SU-DHL-6 (cell line): ENCODE measurements around the gene KLK5.
"Not testable (repeated sequence)": the region's sequence is repeated elsewhere in the genome, so short reads cannot be mapped to it uniquely, and the experiment has no call there.

Experiments used
- H2AFZ ChIP-seq: fragments of 200-600 bp; sonication (generic); 2 replicates; pipeline ENCODE4 v1.6.1; 2014; ENCODE audit warnings: low read depth, mild to moderate bottlenecking, moderate library complexity, mixed read lengths, antibody characterized with exemption, low read length; ENCODE audit not compliant: severe bottlenecking
- H3F3A ChIP-seq: fragments of 200-600 bp; shearing (Covaris generic); 2 replicates; pipeline ENCODE4 v1.6.0; 2016; ENCODE audit warnings: antibody characterized with exemption, mild to moderate bottlenecking; ENCODE audit not compliant: insufficient read depth
- H3K27ac ChIP-seq: fragments of 200-600 bp; sonication (generic); 2 replicates; pipeline ENCODE4 v1.5.1; 2016; ENCODE audit warnings: low read depth, mild to moderate bottlenecking, low read length, moderate library complexity, mixed read lengths
- H3K27me3 ChIP-seq: fragments of 200-600 bp; sonication (generic), shearing (Covaris generic); 2 replicates; pipeline ENCODE4 v1.6.0; 2014; ENCODE audit warnings: mild to moderate bottlenecking, low read length
- H3K36me3 ChIP-seq: fragments of 200-600 bp; sonication (generic); 2 replicates; pipeline ENCODE4 v1.6.1; 2014; ENCODE audit warnings: mild to moderate bottlenecking, low read length, mixed read lengths
- H3K4me2 ChIP-seq: fragments of 300-600, 200-600 bp; shearing (Covaris generic), sonication (generic); 2 replicates; pipeline ENCODE4 v1.6.0; 2014; ENCODE audit warnings: low read length, low read depth, mild to moderate bottlenecking; ENCODE audit not compliant: poor library complexity, severe bottlenecking
- H3K4me3 ChIP-seq: fragments of 200-600 bp; sonication (generic); 2 replicates; pipeline ENCODE4 v1.5.1; 2014; ENCODE audit warnings: antibody characterized with exemption, low read length, mild to moderate bottlenecking, mixed read lengths; ENCODE audit not compliant: insufficient read depth, poor library complexity, severe bottlenecking
- H3K79me2 ChIP-seq: fragments of 200-600 bp; sonication (generic); 2 replicates; pipeline ENCODE4 v1.6.1; 2014; ENCODE audit warnings: mild to moderate bottlenecking, low read length, moderate library complexity; ENCODE audit not compliant: insufficient read depth
- H3K9ac ChIP-seq: fragments of 200-600 bp; sonication (generic); 2 replicates; pipeline ENCODE4 v1.7.0; 2014; ENCODE audit warnings: mild to moderate bottlenecking, low read length
- H3K9me2 ChIP-seq: fragments of 200-600 bp; sonication (generic); replicated peaks from 2 replicates; pipeline ENCODE4 v1.6.1; 2014; ENCODE audit warnings: low read length; ENCODE audit not compliant: insufficient read depth
- H3K9me3 ChIP-seq: fragments of 200-600 bp; sonication (generic); 2 replicates; pipeline ENCODE4 v1.6.1; 2014; ENCODE audit warnings: low read length, mixed read lengths; ENCODE audit not compliant: insufficient read depth
- H4K20me1 ChIP-seq: fragments of 200-600 bp; sonication (generic); 2 replicates; pipeline ENCODE4 v1.6.1; 2014; ENCODE audit warnings: low read depth, mild to moderate bottlenecking, antibody characterized with exemption, low read length, moderate library complexity, mixed read lengths
- EZH2phosphoT487 ChIP-seq: fragments of 200-600 bp; sonication (generic), shearing (Covaris generic); conservative IDR thresholded peaks from 2 replicates; pipeline ENCODE4 v1.6.1; 2018; ENCODE audit warnings: mild to moderate bottlenecking, antibody characterized with exemption, low read length, moderate library complexity, mixed read lengths
- TF ChIP-seq, protein P1 (sequence below): fragments of 200-600 bp; sonication (generic); IDR thresholded peaks from one replicate; pipeline ENCODE4 v1.5.1; 2017; ENCODE audit warnings: antibody characterized with exemption, mild to moderate bottlenecking, low read length, moderate library complexity; ENCODE audit not compliant: insufficient read depth, poor library complexity, severe bottlenecking

Gene KLK5

DNA sequence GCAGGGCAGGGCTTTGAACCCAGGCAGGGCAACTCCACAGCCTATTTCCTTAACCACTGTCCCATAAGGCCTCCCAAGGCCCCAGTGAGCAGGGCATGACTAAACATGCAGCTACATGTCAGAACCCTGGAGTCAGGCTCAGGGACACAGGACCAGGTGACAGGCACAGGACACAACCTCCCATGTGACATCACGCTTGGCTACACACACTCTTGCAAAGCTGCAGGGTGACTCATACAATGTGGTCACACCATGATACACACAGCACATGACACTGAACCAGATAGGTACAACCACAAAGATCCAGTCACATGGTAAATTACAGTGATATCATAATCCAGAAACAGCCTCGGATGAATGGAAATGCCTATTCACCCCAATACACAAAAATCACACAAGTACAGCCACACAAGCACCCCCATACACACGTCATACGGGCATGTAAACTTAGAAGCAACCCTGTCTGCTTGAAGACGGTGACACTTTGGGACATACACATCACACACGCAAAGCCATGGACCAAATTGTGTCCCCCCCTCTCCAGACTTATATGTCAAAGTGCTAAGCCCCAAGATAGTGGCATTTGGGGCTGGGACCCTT lies 56.1 kb downstream of the KLK5 start:
- H3K36me3 ChIP-seq: no peaks in the 10 kb centered on the region
- H3K79me2 ChIP-seq: no peaks in the 10 kb centered on the region
- H3K9me2 ChIP-seq: no peaks in the 10 kb centered on the region
- H2AFZ ChIP-seq: no peak overlapping the region
- H3K9ac ChIP-seq: no peak overlapping the region
- H3K27ac ChIP-seq: no peak overlapping the region
- no peaks in the 10 kb centered on the region for H3K27me3 ChIP-seq
- no peak overlapping the region for H3K4me3 ChIP-seq
- H4K20me1 ChIP-seq: no peaks in the 10 kb centered on the region
- H3F3A ChIP-seq: no peaks in the 10 kb centered on the region
- H3K4me2 ChIP-seq: peak overlapping the region; percentile 6
- H3K9me3 ChIP-seq: no peaks in the 10 kb centered on the region
- TF ChIP-seq, protein P1, sequence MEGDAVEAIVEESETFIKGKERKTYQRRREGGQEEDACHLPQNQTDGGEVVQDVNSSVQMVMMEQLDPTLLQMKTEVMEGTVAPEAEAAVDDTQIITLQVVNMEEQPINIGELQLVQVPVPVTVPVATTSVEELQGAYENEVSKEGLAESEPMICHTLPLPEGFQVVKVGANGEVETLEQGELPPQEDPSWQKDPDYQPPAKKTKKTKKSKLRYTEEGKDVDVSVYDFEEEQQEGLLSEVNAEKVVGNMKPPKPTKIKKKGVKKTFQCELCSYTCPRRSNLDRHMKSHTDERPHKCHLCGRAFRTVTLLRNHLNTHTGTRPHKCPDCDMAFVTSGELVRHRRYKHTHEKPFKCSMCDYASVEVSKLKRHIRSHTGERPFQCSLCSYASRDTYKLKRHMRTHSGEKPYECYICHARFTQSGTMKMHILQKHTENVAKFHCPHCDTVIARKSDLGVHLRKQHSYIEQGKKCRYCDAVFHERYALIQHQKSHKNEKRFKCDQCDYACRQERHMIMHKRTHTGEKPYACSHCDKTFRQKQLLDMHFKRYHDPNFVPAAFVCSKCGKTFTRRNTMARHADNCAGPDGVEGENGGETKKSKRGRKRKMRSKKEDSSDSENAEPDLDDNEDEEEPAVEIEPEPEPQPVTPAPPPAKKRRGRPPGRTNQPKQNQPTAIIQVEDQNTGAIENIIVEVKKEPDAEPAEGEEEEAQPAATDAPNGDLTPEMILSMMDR: no peak
- no peak for TF ChIP-seq EZH2phosphoT487

- H2AFZ ChIP-seq, H3F3A ChIP-seq, H4K20me1 ChIP-seq, H3K9me2 ChIP-seq, H3K9me3 ChIP-seq, H3K4me3 ChIP-seq, H3K4me2 ChIP-seq, H3K27me3 ChIP-seq, H3K27ac ChIP-seq, H3K36me3 ChIP-seq, H3K9ac ChIP-seq, H3K79me2 ChIP-seq: not testable (repeated sequence)
These were observed 56.7 kb downstream of the KLK5 start for GRCh38 chr19:50896089-50896590.

GRCh38 chr19:50894478-50895356 lies 58.1 kb downstream of the KLK5 start:
- no peaks in the 10 kb centered on the region for H3K9me3 ChIP-seq
- no peaks in the 10 kb centered on the region for H4K20me1 ChIP-seq
- H3K27me3 ChIP-seq: no peaks in the 10 kb centered on the region
- no peaks in the 10 kb centered on the region for H3F3A ChIP-seq
- no peak overlapping the region for H3K4me2 ChIP-seq
- H3K9me2 ChIP-seq: no peaks in the 10 kb centered on the region
- no peak overlapping the region for H3K9ac ChIP-seq
- H3K27ac ChIP-seq: no peak overlapping the region
- no peaks in the 10 kb centered on the region for H3K36me3 ChIP-seq
- no peaks in the 10 kb centered on the region for H3K79me2 ChIP-seq
- TF ChIP-seq EZH2phosphoT487: no peak
- TF ChIP-seq, protein P1: no peak
- no peak overlapping the region for H3K4me3 ChIP-seq
- H2AFZ ChIP-seq: no peak overlapping the region
